Left hindlimb (tissue), 1 donor: ENCODE measurements around the gene ZNF580.

Experiments used
- DNase-seq: peaks from one replicate; pipeline ENCODE4 v3.0.0-alpha.2; 2018

ZNF580 gene

DNA sequence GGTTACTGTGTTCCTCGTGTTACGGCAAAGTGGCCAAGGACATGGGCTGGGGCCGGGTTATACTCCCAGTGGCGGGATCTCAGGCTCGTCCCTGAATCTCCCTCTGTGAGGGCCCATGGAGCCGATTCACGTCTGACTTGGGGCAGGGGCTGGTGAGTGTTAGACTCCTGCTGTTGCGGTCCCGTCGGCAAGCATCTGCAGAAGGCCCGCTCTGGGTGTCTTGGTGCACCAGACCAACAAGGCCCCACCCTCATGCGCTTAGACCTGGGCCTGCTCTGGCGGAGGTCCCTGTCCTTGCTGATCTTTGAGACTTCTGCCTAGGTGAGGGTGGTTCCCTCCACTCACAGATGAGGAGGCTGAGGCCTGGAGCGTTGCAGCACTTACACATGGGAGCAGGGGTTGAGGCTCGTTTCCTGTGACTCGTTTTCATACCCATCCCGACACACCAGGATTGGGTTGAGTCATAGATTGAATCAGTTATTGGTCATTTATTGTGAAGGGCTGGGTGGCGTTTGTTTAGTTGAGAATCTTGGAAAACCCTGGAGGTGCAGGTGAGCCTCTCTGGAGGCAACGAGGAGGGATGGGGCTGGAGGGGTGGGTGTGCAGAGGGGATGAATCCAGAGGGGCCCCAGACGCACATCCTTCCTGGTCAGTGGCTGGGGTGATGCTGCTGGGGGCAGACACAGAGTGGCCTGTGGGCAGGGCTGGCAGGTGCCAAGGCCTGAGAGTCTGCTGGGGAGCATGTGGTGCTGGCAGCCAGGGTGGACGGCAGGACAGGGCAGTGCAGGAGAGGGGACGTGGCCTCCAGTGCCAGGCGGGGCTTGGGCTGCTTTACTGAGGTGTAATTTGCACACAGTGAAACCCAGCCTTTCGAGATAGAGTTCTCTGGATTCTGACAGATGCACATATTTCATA is 38.8 kb downstream of the ZNF580 start:
- DNase-seq = no peak

DNA sequence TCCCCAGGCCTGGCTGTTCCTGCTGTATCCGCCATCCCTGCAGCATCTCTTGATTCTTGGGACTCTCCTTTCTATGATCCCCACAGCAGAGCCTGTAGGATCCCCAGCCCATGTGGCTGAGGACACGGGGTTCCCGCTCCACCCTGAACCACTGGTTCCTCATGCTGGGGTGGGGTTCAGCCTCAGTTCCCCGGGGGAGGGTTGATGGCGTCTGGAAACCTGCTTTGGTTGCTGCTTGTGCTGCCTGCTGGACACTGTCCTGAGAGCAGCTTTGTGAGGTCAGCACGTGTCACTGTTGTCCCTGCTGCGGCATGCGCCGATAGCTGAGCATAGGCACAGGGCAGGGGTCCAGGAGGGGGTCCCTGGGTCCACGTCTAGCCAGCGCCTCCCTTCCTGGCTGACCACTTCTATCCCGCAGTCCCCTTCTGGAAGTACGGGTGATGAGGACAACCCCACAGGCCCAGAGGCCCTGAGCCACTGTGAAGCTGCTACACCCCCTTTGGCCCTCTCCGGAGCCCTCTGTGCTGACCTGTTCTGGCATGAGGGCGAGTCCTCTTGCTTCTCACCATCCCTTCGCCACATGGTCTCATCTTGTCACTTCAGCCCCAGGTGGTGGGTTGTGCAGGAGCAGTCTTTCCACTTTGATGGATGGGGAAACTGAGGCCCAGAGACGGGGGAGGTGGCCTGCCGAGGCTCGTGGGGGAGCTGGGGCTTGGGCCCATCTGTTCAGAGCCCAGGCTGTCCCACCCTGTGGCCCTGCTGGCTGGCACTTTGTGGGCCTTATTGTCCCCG is 39.7 kb downstream of the ZNF580 start:
- no peak for DNase-seq

DNA sequence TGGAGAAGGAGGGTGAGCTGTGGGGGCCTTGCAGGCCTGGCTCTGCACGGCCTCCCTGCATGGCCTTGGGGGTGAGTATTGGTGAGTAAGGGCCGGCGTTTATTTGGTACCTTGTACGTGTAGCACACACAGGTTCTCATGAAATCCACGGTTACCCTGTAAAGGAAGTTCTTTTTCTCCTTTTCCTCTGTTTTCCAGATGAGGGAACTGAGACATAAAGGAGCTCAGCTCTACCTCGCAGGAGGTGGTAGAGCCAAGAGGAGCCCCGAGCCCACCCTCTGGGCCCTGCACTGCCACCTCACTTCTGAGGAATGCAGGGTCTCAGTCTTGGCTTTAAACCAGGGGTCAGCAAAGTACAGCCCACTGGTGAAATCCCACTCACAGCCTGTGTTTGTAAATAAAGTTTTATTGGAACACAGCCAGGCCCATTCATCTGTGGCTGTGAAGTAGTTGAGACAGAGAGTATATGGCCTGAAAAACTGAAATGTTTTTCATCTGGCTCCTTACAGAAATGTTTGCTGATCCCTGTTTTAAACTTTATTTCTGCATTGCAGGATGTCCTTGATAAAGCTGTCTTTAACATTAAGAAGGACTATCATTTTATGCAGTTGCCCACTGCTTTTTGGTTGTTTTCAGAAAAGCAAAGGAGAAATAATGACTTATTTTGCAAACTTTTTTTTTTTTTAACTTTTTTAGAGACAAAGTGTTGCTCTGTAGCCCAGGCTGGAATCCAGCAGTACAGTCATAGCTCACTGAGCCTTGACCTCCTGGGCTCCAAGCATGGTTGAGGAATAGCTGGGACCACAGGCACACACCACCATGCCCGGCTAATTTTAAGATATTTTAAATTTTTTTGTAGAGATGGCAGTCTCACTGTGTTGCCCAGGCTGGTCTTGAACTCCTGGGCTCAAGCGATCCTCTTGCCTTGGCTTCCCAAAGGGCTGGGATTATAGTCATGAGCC is 40.6 kb downstream of the ZNF580 start:
- DNase-seq = no peak

DNA sequence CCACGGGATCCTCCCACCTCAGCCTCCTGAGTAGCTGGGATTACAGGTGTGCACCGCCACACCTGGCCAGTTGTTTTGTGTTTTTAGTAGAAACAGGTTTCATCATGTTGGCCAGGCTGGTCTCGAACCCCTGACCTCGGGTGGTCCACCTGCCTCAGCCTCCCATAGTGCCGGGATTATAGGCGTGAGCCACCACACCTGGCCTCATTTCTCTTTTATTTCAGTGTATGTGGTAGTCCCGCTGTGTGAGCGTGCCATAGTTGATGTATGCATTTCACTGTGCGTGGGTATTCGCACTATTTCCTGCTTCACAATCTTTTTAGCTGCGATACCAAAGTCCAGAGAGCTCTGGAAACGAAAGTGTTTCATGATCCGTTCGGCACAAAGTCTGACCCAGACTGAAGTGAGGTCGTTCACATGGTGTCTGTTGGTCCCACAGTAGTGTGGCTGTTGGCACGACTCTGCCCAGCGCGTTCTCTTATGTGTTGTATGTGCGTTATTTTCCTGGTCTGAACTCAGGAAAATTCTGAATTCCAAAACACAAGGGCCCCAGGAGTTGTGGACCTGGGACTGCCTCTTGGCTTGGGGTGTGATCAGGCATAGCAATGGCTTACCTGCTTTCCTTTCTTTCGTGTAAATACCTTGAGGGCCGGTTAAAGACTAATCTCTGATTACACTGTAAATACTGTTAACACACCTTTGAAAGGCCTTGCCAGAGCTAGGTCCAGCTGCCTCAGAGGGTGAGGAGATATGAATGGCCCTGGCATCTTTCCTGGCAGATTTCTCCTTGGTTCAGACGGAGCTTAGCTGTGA is 42.9 kb downstream of the ZNF580 start:
- DNase-seq = no peak

DNA sequence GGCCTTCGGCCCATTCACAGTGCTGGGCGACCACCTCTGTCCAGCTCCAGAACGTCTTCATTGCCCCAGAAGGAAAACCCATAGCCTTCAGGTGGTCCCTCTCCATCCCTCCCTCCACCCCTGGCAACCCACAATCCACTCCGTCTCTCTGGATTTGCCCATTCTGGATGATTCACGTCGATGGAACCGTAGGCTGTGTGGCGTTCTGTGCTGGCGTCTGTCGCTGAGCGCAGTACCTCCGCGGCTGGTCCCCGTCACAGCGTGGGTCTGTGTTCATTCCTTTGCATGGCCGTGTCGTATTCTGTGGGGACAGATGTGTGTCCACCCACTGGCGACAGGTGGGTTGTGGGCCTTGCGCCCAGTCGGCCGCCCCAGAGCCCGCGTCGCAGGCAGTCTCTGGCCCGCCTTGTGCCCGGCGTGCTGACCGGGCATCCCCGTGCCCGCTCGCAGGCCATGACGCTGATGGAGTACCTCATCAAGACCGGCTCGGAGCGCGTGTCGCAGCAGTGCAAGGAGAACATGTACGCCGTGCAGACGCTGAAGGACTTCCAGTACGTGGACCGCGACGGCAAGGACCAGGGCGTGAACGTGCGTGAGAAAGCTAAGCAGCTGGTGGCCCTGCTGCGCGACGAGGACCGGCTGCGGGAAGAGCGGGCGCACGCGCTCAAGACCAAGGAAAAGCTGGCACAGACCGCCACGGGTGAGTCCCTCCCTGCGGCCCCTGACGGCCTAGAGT is 44.3 kb downstream of the ZNF580 start:
- DNase-seq = peak; percentile 35

DNA sequence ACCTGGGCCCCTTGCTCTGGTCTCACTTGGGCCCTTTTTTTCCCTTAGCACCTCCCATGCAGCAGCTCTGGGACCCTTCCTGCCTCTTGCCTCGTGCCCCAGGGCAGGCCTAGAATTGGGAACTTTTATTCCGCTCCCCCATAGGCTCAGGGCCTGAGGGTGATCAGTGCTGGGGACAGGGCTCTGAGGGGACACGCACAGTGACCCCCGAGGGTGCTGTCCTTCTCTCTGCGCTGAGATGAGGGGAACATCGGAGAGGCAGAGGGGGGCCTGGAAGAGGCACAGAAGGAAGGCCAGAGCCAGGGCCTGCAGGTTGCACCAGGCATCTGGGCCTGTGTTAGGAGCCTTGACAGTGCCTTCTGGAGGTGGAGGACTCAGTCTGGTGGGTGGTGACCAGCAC is 45.0 kb downstream of the ZNF580 start:
- DNase-seq = peak; percentile 7

DNA sequence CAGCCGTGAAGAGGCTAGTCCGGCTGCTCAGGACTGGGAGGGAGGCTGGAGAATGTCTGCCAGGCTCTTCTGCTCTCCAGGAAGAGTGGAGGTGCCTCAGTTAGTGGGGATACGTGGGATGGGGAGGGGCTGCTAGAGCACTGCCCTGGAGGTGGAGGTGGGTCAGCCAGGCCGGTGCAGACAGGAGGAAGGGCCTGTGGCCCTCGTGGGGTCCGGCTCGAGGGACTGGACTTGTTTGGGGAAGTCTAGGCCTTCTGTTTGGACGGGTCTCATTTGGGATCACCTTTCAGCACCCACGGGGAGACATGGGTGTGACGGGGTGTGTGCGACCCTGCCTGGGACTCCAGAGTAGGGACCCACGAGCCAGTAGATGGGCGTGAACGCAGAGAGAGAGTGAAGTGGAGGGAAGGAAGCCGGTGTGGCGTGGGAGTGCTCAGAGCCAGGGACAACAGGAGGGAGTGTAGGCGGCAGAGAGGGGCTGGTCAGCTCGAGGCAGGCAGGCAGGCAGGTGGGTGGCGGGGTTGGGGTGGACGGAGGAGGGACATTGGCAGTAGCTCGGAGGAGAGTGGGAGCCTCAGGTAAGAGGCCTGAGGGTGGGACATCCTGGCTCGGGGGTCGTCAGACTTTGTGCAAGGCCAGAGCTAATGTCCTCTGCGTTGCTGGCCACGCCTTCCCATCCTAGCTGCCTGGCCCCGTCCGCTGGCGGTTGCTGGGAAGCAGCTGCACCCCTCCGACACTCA is 45.7 kb downstream of the ZNF580 start:
- peak; percentile 28 for DNase-seq

DNA sequence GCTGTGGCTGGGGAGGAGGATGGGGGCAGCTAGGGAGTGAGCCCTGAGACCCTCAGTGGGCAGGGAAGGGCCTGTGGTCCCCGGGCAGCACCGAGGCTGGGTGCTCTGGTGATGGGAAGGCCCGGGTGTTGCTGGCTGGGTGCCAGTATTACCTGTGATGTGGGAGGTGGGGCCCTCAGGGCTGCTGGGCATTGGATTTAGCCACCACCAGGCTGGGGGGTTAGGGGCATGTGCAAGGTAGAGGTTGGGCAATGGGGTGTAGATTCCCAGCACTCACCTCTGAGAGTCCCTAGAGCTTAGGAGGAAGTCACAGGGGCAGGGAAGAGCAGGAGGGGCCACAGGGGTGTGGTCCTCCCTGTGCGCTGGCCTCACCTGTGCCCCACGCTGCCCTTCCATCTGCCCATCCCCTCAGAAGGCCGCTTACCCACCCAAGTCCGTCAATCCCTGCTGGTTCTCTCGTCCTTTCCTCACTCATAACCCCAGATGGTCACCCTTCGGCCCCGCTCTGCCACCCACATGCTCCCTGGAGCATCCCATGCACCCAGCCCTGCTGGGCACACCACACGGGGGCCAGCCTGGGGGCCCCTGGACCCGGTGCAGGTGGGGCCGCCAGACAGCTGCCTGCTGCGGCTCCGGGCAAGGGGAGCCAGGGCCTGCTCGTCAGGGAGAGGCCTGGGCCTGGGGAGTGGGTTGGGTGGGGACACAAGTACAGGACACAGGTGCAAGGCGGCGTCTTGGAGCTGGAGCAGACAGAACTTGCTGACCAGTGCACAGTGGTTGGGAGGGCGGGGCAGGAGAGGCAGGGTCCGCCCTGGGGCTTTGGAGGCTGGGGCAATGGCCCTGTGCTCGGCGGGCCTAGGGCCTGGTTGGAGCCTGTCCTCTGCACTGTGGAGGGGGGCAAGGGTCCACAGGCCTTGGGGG is 46.7 kb downstream of the ZNF580 start:
- peak; percentile 23 for DNase-seq

DNA sequence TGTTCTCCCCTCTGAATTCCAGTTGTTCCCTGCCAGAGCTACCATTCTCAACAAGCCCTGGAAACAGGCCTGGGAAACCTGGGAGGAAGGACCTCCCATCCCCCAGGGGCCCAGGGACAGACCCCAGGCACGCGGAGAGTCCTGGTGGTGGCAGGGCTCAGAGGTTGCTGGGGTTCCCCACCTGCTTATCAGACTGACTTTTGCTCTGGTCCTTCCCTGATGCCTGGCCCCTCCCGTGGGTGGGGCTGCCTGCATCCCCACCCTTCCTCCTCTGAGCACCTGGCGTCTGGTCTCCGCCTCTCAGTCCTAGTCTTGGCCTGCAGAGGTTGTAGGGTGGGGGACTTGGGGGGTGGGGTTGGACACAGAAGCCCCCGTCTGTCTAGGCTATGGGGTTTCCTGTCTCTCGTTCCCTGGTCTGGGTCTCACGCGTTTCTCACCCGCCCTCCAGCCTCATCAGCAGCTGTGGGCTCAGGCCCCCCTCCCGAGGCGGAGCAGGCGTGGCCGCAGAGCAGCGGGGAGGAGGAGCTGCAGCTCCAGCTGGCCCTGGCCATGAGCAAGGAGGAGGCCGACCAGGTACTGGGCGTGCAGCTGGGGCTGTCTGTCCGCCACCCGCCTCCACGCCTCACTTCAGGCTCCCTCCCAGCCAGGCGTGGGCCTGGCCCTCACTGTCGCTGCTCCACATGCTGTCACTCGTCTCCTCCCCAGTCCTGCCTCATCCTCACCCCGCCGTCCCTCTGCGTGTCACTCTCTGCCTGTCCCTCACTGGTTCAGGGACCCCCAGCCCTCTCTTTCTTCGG is 47.8 kb downstream of the ZNF580 start:
- DNase-seq = peak; percentile 74

DNA sequence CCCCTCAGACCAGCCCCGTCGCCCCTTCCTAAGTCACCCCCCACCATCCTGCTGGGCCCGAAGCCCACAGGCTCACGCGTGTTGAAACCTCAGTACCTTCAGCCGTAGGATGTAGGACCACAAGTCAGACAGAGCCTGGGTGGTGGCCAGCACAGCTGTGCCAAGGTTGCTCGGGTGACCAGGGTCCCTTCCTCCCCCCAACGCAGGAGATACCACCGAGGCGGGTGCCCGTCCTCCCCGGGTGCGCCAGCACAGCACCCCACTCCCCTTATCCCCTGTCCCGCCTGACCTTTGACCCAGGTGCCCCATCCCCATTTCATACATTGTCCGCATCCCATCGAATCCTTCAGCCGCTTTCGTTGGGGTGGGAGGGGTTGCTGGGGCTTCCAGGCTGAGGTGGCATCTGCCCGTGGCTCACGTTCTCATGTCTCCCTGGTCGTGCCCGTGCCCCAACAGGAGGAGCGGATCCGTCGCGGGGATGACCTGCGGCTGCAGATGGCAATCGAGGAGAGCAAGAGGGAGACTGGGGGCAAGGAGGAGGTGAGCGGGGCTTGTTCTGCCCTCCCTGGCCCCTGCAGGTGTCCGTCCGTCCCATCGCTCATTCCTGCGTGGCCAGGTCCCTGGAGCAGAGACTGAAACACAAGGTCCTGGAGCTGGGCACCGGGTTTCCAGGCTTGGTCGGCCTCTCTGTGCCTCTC is 48.8 kb downstream of the ZNF580 start:
- peak; percentile 23 for DNase-seq

DNA sequence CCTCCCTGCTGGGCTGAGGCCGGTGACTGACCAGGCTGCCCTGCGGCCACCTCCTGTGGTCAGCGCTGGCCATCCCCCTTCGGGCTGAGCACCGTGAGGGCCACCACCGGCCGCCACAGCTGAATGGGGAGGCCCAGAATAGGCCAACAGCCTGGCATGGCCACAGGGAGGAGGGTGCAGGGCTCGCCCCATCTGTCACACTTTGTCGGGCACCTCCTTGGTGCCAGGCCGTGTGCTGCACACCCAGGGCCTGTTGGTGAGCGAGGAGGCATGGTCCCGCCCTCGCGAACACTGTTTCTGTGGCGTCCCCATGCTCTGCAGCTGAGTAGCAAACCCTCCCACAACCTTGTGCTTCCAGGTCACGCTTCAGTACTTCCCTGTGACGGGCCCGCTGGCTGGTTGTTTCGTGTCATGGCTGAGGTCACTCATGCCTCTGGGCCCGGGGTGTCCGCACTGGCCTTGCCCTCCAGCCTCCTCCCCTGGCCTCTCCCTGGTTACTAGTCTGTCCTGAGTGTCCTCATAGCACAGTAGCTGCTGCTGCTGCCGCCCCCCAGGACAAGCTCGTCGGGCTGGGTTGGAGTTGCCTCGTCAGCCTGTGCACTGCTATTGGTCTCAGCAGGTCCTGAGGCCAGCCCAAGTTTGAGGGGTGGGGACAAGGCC is 49.4 kb downstream of the ZNF580 start:
- DNase-seq = peak; percentile 6

DNA sequence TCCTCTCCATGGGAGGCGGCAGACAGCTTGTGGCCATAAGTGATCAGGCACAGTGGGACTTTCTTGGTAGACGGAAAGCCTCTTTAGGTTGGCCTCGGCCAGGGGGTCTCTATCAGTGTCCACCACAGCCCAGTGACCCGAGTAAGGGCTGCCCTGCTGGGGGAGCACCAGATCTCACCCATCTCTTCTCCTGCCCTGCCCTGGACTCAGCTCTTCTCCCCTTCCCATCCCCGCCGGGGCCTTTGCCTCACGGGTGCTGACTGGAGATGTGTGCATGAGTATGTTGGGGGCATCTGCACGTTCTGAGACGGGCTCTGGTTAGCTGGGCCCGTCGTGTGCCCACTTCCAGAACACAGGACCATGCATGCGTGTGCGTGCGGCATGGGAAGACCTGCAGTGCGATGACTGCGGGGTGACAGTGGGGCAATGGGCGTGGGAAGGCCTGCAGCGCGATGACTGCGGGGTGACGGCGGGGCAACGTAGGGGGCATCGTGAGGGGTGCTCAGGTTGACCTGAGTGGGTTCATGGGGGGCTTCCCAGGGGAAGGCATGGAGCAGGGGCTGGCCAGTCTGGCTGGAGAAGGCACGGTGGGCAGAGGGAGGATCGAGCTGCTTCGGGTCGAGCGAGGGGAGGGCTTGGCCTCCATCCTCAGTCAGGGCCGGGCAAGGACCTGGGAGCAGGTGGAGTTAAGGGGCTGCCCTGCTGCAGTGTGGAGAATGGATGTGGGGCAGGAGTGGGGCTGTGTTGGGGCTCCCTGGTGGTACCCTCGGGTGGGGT is 50.2 kb downstream of the ZNF580 start:
- DNase-seq = no peak

DNA sequence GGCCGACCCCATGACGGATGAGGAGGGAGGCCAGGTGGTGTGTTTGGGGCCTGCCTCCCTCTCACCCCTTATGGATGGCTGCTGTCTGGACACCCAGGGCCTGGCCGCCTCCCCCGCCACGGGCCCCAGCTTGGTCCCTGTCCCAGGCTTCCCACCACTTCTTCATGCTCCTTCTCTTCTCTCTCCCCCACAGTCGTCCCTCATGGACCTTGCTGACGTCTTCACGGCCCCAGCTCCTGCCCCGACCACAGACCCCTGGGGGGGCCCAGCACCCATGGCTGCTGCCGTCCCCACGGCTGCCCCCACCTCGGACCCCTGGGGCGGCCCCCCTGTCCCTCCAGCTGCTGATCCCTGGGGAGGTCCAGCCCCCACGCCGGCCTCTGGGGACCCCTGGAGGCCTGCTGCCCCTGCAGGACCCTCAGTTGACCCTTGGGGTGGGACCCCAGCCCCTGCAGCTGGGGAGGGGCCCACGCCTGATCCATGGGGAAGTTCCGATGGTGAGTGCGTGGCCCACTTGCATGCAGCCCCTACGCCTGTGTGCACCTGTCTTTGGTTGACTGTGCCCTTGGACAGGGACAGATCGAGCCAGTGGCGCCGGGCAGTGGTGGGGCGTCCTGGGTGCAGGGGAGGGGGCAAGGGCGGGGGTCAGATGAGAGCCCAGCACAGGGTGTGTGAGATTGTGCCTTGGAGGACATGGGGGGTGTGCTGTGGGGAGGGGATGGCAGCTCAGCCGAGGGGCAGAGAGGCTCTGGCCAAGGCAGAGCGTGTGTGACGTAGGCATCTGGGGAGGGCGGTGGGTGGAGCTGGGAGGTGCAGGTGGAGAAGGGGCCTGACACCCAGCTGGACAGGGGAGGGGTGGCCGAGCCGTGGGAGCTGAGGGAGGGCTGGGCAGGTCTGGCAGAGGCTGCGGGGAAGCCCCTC is 51.0 kb downstream of the ZNF580 start:
- peak; percentile 29 for DNase-seq

DNA sequence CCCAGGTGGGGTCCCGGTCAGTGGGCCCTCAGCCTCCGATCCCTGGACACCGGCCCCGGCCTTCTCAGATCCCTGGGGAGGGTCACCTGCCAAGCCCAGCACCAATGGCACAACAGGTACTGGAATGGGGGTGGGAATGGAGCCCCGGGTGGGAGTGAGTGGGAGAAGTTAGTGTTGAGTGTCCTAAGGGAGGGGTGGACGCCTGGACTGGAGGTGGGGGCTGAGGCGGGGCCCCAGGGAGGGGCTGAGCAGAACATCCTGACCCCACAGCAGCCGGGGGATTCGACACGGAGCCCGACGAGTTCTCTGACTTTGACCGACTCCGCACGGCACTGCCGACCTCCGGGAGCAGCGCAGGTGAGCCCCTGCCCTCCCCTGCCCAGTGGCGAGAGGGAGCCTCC is 51.9 kb downstream of the ZNF580 start:
- DNase-seq = peak; percentile 22
